Liver (tissue), 9 donors: Measurements from ENCODE around the gene ASIC2. TPM values are rescaled to one million over a fixed set of nuclear protein-coding genes. Genes with fewer than 3 reads are reported as not detected.

Experiments used
- DNase-seq: peaks from one replicate; pipeline ENCODE4 v3.0.0-alpha.2; 2017; ENCODE audit warnings: low spot score
- H3K27ac ChIP-seq, 2 donors: one replicate each; pipeline ENCODE4 v1.7.0; 2013; ENCODE audit warnings: inconsistent platforms in 2 of 2, low read length in 2 of 2, control low read depth in 1 of 2, low read depth in 1 of 2, mild to moderate bottlenecking in 1 of 2
- H3K27me3 ChIP-seq, 4 donors: one replicate each; pipeline versions ENCODE4 v1.6.1 to v1.7.0; 2013; ENCODE audit warnings: low read length in 3 of 4, inconsistent platforms in 1 of 4, mild to moderate bottlenecking in 1 of 4, moderate library complexity in 1 of 4; ENCODE audit not compliant: control insufficient read depth in 4 of 4, insufficient read depth in 4 of 4
- H3K36me3 ChIP-seq, 4 donors: one replicate each; pipeline versions ENCODE4 v1.6.1 to v1.7.0; 2013; ENCODE audit warnings: low read length in 3 of 4, mild to moderate bottlenecking in 3 of 4, low read depth in 1 of 4, moderate library complexity in 1 of 4; ENCODE audit not compliant: control insufficient read depth in 4 of 4, insufficient read depth in 3 of 4
- H3K4me1 ChIP-seq, 4 donors: one replicate each; pipeline versions ENCODE4 v1.6.1 to v1.7.0; 2013; ENCODE audit warnings: low read length in 3 of 4, mild to moderate bottlenecking in 3 of 4, moderate library complexity in 1 of 4; ENCODE audit not compliant: control insufficient read depth in 4 of 4, insufficient read depth in 4 of 4
- H3K4me3 ChIP-seq, 3 donors: one replicate each; pipeline versions ENCODE4 v1.6.1 to v1.7.0; 2013; ENCODE audit warnings: low read length in 3 of 3, control low read depth in 1 of 3, low read depth in 1 of 3, mild to moderate bottlenecking in 1 of 3
- H3K9ac ChIP-seq, 2 donors: one replicate each; pipeline ENCODE4 v1.7.0; 2013; ENCODE audit warnings: low read length in 2 of 2, mild to moderate bottlenecking in 2 of 2, moderate library complexity in 2 of 2, control low read depth in 1 of 2, low read depth in 1 of 2
- H3K9me3 ChIP-seq, 4 donors: one replicate each; pipeline versions ENCODE4 v1.6.1 to v1.7.0; 2013; ENCODE audit warnings: low read length in 3 of 4; ENCODE audit not compliant: control insufficient read depth in 4 of 4
- EGR1 ChIP-seq, 2 donors: IDR thresholded peaks; 2 replicates each; pipeline ENCODE4 v1.6.1; 2016 to 2018; ENCODE audit warnings: antibody characterized with exemption in 2 of 2, low read depth in 2 of 2
- FOXA1 ChIP-seq: IDR thresholded peaks from 2 replicates; pipeline ENCODE4 v1.6.1; 2016; ENCODE audit warnings: antibody characterized with exemption
- FOXA2 ChIP-seq: IDR thresholded peaks from 2 replicates; pipeline ENCODE4 v1.6.1; 2016; ENCODE audit warnings: antibody characterized with exemption
- GABPA ChIP-seq, 2 donors: IDR thresholded peaks in 1 of 2; conservative IDR thresholded peaks in 1 of 2; 2 replicates each; pipeline ENCODE4 v1.6.1; 2016; ENCODE audit warnings: antibody characterized with exemption in 2 of 2, mild to moderate bottlenecking in 1 of 2, moderate library complexity in 1 of 2
- JUND ChIP-seq, 2 donors: IDR thresholded peaks; 2 replicates each; pipeline ENCODE4 v1.6.1; 2016; ENCODE audit warnings: antibody characterized with exemption in 2 of 2
- NR2F2 ChIP-seq: IDR thresholded peaks from 2 replicates; pipeline ENCODE4 v1.6.1; 2016; ENCODE audit warnings: antibody characterized with exemption
- RAD21 ChIP-seq, 2 donors: IDR thresholded peaks; 2 replicates each; pipeline ENCODE4 v1.6.1; 2016; ENCODE audit warnings: antibody characterized with exemption in 2 of 2, mild to moderate bottlenecking in 2 of 2
- RXRA ChIP-seq, 2 donors: IDR thresholded peaks; 2 replicates each; pipeline ENCODE4 v1.6.1; 2017 to 2018; ENCODE audit warnings: antibody characterized with exemption in 2 of 2, mild to moderate bottlenecking in 1 of 2
- SP1 ChIP-seq: IDR thresholded peaks from 2 replicates; pipeline ENCODE4 v1.6.1; 2018; ENCODE audit warnings: antibody characterized with exemption, mild to moderate bottlenecking
- TAF1 ChIP-seq: conservative IDR thresholded peaks from 2 replicates; pipeline ENCODE4 v1.6.1; 2016; ENCODE audit warnings: antibody characterized with exemption, mild to moderate bottlenecking
- YY1 ChIP-seq: IDR thresholded peaks from 2 replicates; pipeline ENCODE4 v1.6.1; 2016; ENCODE audit warnings: antibody characterized with exemption, mild to moderate bottlenecking
- WGBS: extraction: QIAGEN DNeasy Blood & Tissue Kit; methylation state at CpG from one replicate; pipeline ENCODE4 v1.1.7; 2013; 5-methylcytosine and 5-hydroxymethylcytosine counted together
- polyA plus RNA-seq, 2 donors: library from polyadenylated mRNA; stranded (reverse) in 1 of 2; unstranded in 1 of 2; fragments of 200-250 nt in 1 of 2; fragments of >200 nt in 1 of 2; fragmentation: Nextera tagmentation in 1 of 2; extraction: Ambion mirVana in 1 of 2; gene quantifications; one replicate each; pipeline versions ENCODE4 v1.2.1 to v1.2.3, GENCODE V29; 2013 to 2015
- total RNA-seq, 2 donors: library from RNA; depleted of rRNA; stranded (reverse); fragments of >200 nt; gene quantifications; one replicate each; pipeline ENCODE4 v1.2.3, GENCODE V29; 2014
- TF ChIP-seq, protein P1 (sequence below): IDR thresholded peaks from 2 replicates; pipeline ENCODE4 v1.6.1; 2016; ENCODE audit warnings: antibody characterized with exemption, mild to moderate bottlenecking
- TF ChIP-seq, protein P2 (sequence below): fragments of 150-350 bp; IDR thresholded peaks from 2 replicates; pipeline ENCODE4 v1.5.1; 2017; ENCODE audit warnings: improper control_type of control experiment, low read depth, low read length; ENCODE audit not compliant: missing input control
- TF ChIP-seq, protein P3 (sequence below): IDR thresholded peaks from 2 replicates; pipeline ENCODE4 v1.6.1; 2016; ENCODE audit warnings: antibody characterized with exemption
- donor health status: healthy.
- donor health status: healthy.
- donor health status: healthy.
- donor health status: healthy.
- donor health status: healthy.

The ASIC2 gene
- total and polyA plus RNA-seq, 4 donors: under 0.01 TPM; not detected in 3

DNA sequence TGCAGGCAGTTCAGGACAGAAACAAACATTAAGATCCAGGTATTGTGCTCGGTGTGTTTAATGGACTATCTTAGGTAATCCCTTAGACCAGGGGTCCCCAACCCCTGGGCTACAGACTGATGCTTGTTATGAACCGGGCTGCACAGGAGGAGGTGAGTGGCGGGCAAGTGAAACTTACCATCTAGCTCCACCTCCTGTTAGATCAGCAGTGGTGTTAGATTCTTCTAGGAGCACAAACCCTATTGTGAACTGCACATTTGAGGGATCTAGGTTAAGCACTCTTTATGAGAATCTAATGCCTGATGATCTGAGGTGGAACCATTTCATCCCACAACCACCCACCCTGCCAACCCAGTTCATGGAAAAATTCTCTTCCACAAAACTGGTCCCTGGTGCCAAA, 37.8 kb upstream of the ASIC2 start:
- Histone ChIP-seq H3K9me3 (peaks cover 0 to 2% (median 0%) of the 10 kb centered on the region in 4 donors), H3K36me3 (no peaks in the 10 kb centered on the region), H3K4me1 (no peaks in the 10 kb centered on the region), H3K9ac (no peak overlapping the region), H3K27ac (no peak overlapping the region), H3K4me3 (no peak overlapping the region), H3K27me3 (peaks cover 0 to 5% (median 0%) of the 10 kb centered on the region in 4 donors)
- WGBS: 69% methylated on average over 3 of the region's 3 CpGs
- no peak for TF ChIP-seq GABPA (IDR thresholded peaks at IDR 0.05 in 1 of 2, conservative IDR thresholded peaks at IDR 0.05 in 1 of 2)
- no peak for TF ChIP-seq NR2F2
- TF ChIP-seq FOXA1: no peak
- TF ChIP-seq SP1: no peak
- TF ChIP-seq, protein P1, sequence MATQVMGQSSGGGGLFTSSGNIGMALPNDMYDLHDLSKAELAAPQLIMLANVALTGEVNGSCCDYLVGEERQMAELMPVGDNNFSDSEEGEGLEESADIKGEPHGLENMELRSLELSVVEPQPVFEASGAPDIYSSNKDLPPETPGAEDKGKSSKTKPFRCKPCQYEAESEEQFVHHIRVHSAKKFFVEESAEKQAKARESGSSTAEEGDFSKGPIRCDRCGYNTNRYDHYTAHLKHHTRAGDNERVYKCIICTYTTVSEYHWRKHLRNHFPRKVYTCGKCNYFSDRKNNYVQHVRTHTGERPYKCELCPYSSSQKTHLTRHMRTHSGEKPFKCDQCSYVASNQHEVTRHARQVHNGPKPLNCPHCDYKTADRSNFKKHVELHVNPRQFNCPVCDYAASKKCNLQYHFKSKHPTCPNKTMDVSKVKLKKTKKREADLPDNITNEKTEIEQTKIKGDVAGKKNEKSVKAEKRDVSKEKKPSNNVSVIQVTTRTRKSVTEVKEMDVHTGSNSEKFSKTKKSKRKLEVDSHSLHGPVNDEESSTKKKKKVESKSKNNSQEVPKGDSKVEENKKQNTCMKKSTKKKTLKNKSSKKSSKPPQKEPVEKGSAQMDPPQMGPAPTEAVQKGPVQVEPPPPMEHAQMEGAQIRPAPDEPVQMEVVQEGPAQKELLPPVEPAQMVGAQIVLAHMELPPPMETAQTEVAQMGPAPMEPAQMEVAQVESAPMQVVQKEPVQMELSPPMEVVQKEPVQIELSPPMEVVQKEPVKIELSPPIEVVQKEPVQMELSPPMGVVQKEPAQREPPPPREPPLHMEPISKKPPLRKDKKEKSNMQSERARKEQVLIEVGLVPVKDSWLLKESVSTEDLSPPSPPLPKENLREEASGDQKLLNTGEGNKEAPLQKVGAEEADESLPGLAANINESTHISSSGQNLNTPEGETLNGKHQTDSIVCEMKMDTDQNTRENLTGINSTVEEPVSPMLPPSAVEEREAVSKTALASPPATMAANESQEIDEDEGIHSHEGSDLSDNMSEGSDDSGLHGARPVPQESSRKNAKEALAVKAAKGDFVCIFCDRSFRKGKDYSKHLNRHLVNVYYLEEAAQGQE: no peak
- DNase-seq: no peak

DNA sequence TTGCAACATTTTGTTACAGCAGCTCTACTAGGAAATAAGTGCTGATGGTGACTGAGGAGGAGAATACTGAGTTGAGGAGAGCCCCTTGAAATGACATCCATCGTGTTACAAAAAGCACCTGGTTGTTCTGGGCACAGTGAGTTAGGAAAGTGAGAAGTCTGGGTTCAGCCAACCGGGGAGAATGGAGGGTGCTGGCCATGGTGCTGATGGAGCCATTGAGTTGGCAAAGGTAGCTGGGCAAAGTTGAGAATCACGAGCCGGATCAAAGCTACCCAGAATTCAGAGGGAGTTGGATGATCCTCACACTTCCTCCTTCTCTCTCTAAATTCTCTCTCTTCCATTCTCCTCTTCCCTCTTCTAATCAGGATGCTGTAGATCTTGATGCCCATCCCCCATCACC, 35.0 kb upstream of the ASIC2 start:
- TF ChIP-seq, protein P1: peak; percentile 96
- no peak for TF ChIP-seq FOXA2
- no peaks in the 10 kb centered on the region for H3K4me1 ChIP-seq
- no peak for DNase-seq
- WGBS: 18% methylated on average over 4 of the region's 4 CpGs
- H3K27me3 ChIP-seq: peaks cover 0 to 3% (median 0%) of the 10 kb centered on the region in 4 donors
- no peak overlapping the region for H3K9ac ChIP-seq
- H3K4me3 ChIP-seq: no peak overlapping the region
- peaks cover 0 to 2% (median 0%) of the 10 kb centered on the region in 4 donors for H3K9me3 ChIP-seq
- no peak overlapping the region for H3K27ac ChIP-seq
- no peaks in the 10 kb centered on the region for H3K36me3 ChIP-seq

DNA sequence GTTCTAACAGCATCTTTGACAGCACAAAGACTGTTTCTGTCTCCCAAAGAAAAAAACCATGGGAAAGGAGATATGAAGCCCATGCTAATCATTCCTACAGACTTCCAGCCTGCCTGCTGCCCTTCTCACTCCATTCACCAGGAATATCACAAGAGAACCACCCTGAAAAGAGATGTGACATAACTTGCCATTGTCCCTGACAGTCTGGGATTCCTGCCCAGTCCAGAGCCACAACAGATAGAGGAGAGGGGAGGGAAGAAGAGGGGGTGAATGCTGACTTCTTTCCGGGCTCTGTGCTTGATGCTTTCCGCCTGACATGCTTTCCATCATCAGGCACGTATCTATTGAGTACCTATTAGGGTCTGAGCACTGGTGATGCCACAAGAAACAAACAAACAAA, 31.6 kb upstream of the ASIC2 start:
- Histone ChIP-seq H3K4me1 (no peaks in the 10 kb centered on the region), H3K36me3 (no peaks in the 10 kb centered on the region), H3K4me3 (no peak overlapping the region), H3K27me3 (peaks cover 0 to under 1% (median 0%) of the 10 kb centered on the region in 4 donors), H3K9ac (no peak overlapping the region), H3K27ac (no peak overlapping the region), H3K9me3 (no peaks in the 10 kb centered on the region)
- no peak for DNase-seq
- 54% methylated on average over 3 of the region's 3 CpGs for WGBS
- TF ChIP-seq YY1 (no peak), RAD21 (IDR thresholded peaks at IDR 0.05) (no peak), JUND (IDR thresholded peaks at IDR 0.05) (no peak), EGR1 (IDR thresholded peaks at IDR 0.05; ENCODE audit: low read depth in 2 of 2) (no peak), RXRA (IDR thresholded peaks at IDR 0.05) (no peak), FOXA1 (no peak), TAF1 (no peak), NR2F2 (no peak), GABPA (IDR thresholded peaks at IDR 0.05 in 1 of 2, conservative IDR thresholded peaks at IDR 0.05 in 1 of 2) (no peak)
- TF ChIP-seq, protein P1: no peak
- TF ChIP-seq, protein P2, sequence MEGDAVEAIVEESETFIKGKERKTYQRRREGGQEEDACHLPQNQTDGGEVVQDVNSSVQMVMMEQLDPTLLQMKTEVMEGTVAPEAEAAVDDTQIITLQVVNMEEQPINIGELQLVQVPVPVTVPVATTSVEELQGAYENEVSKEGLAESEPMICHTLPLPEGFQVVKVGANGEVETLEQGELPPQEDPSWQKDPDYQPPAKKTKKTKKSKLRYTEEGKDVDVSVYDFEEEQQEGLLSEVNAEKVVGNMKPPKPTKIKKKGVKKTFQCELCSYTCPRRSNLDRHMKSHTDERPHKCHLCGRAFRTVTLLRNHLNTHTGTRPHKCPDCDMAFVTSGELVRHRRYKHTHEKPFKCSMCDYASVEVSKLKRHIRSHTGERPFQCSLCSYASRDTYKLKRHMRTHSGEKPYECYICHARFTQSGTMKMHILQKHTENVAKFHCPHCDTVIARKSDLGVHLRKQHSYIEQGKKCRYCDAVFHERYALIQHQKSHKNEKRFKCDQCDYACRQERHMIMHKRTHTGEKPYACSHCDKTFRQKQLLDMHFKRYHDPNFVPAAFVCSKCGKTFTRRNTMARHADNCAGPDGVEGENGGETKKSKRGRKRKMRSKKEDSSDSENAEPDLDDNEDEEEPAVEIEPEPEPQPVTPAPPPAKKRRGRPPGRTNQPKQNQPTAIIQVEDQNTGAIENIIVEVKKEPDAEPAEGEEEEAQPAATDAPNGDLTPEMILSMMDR: no peak
- TF ChIP-seq, protein P3, sequence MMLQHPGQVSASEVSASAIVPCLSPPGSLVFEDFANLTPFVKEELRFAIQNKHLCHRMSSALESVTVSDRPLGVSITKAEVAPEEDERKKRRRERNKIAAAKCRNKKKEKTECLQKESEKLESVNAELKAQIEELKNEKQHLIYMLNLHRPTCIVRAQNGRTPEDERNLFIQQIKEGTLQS: no peak
